ENCODE results near the gene AFAP1L1.
"Not testable (repeated sequence)": the region's sequence is repeated elsewhere in the genome, so short reads cannot be mapped to it uniquely, and the experiment has no call there.

Gene AFAP1L1

GRCh38 chr5:149374303-149374702 lies 102.6 kb downstream of the AFAP1L1 start:
- DNase-seq (ENCODE audit: low spot score), result no peak

GRCh38 chr5:149374801-149375200 lies 103.1 kb downstream of the AFAP1L1 start:
- DNase-seq (ENCODE audit: low spot score), result no peak

- DNase-seq (ENCODE audit: low spot score), result no peak
These were observed 103.8 kb downstream of the AFAP1L1 start for GRCh38 chr5:149375434-149375833.

DNA sequence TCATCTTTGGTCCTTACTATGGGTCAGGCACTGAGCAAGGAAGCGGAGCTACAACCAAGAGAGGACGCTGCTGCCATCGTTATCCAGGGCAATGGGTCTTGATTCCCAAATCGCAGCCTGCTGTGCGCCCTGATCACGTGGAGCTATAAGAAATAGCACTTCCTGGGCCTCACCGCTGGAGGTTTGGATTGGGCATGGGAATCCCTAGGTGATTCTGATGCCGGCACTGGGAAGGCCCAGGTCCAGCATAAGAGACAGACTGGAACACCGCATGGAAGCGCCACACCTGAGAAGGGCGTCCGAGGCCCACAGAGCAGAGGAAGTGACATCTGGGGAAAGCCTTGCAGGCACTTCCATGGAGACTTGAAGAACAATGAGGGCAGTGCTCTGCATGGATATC lies 104.4 kb downstream of the AFAP1L1 start:
- DNase-seq (ENCODE audit: low spot score), result no peak

DNA sequence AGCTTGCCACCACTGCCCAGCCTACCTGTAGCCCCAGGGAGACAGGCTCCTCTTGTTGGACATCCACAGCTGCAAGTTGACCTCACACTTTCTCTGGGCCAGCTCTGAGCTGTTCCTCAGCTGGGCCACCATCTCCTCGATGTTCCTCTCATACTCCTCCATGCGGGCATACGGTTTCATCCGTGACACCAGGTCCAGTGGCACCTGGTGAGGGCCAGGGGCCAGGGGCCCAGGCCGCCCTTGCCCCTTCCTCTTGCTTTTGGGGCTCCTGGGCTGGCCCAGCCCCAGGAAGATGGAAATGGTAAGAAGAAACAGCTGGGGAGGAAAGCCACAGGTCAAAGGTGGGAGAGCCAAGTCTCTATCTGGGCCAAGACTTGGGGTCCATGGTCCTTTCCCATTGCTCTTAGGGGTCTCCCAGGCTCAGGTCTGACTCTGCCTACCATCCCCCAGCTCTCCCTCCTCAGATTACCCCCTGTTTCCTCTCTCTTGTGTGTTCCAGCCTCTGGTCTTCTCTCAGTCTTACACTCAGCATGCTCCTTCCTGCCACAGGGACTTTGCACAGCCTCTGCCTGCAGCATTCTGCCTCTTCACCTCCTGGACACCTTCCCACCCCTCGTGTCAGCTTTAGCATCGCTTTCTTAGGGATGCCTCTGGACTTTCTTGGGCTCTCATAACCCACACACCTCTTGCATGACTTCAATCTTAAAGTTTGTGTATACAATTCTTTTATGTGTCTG lies 105.2 kb downstream of the AFAP1L1 start:
- DNase-seq (ENCODE audit: low spot score), result no peak

DNA sequence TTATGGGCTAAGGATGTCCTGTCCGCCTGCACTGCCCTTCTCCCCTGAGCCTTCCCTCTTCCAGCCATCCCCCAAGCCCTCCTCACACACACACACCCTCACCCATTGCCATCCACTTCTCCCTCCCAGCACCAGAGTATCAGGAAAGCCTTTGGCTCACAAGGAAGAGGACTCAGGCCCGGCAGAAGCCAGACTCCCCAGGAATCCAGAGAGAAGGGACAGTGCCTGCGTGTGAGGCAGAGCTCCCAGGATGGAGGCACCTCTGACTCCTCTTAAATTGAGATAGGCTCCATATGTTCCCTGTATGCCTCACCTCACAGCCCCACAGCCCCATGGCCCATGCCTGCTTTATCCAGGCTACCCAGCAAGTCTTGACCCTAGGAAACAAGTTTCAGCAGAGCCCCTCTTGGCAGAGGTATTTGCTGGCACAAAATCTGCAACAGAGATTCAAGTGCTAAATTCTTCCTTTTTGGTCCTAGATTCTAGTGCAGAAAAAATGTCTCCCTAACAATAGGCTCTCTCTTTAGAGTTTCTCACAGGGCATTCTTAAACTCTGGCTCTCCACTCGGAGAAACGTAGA lies 106.7 kb downstream of the AFAP1L1 start:
- DNase-seq (ENCODE audit: low spot score), result no peak

DNA sequence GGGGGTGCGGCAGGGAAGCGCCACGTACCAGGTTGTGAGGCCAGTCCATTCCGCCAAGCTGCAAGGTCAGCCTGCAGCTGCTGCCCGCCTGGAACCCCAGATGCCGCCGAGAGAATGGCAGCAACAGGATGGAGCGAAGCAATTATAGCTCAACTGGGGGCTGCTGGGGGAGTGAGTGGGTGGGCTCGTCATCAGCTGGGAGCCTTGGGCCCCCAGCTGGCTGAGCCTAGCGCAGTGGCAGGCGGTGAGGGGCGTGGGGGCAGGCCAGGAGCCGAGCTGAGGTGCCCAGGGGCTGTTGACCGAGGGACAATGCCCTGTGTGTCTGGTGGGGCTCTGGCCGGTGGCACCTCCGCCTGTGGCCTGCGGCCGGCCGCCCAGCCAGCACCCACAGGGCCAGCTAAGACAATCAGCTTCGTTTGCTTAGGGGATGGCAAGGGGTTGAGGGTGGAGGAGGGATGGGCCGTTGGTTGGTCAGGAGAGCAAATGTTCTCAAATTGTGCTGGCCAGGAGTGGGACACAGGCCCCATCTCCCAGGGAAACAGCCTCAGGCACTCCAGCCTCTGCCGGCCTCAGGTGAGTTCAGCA lies 107.6 kb downstream of the AFAP1L1 start, which contains the start of gene IL17B:
TSS of gene IL17B (minus strand) at position 116 of the 585 bp plus-strand sequence. CDS start at position 49, 67 bp downstream.
- DNase-seq (ENCODE audit: low spot score), result no peak

DNA sequence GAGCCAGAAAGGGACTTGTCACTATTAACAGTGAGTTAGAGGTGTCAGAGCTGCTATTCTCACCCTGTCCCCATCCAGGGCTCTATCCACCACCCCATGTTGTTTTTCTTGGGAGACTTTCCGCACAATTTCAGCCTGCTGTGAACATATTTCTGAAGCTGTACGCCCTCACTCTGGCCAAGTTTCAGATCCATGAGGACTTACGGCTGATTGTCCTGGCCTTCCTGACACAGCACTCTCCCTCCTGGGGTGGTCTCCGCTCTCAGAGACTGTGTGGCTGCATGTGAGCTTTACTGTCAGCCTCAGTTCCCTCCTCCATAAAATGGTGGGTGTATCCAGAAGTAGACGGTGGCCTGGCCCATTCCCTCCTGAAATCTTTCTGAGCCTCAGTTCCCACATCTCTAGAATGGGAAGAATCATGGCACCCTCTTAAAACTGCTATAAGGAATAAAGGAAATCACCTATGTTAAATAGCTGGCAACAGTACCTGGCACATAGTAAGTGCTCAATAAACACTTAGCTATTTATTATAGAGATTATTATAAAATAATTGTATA lies 108.2 kb downstream of the AFAP1L1 start:
- DNase-seq (ENCODE audit: low spot score), result no peak

DNA sequence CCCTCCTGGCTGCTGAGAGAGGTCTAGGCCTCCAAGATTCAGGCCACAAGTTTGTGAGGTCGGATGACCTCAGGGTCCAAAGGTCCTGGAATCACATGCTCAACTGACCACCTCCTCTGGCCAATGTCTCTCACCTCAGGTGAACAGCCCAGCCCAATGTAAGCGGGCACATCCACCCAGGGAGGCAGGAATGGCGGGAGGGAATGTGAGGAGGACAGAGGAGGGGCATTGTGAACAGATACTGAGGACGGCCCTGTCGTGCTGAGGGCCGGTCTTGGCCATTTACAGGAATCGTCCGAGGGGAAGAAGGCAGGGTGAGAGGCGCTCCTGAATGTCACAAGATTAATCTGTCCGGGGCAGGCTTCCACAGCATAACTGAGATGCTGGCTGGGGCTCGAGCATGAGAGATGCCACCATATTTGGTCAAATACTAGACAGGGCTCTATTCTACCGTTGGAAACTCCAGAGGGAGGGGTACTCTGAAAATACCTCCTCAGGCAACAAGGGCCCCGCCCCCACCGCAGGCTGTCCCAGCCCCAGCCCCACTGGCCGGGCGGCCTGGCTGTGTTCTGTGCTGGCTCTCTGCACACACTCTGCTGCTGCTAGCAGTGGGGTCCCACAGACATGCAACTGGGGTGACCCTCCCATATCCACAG lies 108.9 kb downstream of the AFAP1L1 start:
- no peak for DNase-seq (ENCODE audit: low spot score)

DNA sequence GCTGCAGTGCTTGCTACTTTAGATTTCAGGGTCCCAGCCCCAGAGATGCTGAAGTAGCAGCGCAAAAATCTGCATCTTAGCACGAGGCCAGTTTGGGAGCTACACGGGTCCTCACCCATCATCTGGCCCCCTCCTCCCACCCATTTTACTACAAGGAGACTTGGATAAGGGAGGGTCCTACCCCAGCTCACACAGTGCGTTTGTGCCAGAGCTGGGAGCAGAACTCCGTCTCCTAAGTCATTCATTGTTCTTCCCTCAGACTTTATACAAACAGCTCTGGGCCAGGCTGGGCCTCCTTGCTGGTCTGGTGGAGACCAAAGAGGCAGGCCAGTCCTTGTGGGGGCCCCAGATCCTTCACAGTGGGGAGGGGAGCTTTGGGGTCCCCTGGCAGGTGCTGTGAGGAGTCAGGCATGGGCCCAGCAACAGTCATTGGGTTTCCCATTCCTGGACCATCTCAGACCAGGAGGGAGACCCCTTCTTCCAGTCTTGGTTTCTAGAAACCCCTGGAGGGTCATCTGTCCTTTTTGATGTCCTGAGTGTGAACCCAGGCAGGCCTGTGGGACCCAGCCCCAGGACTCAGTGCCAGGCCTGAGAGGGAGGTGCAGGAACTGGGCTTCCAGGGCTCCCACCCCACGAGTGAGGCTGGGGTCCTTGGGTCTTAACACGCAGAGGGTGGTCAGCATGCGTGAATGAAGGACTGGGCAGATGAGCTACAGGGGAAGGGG lies 109.8 kb downstream of the AFAP1L1 start:
- no peak for DNase-seq (ENCODE audit: low spot score)

- no peak for DNase-seq (ENCODE audit: low spot score)
These were observed 110.3 kb downstream of the AFAP1L1 start for GRCh38 chr5:149381986-149382338.

- DNase-seq (ENCODE audit: low spot score), result no peak
These were observed 111.0 kb downstream of the AFAP1L1 start for GRCh38 chr5:149382517-149383220.

DNA sequence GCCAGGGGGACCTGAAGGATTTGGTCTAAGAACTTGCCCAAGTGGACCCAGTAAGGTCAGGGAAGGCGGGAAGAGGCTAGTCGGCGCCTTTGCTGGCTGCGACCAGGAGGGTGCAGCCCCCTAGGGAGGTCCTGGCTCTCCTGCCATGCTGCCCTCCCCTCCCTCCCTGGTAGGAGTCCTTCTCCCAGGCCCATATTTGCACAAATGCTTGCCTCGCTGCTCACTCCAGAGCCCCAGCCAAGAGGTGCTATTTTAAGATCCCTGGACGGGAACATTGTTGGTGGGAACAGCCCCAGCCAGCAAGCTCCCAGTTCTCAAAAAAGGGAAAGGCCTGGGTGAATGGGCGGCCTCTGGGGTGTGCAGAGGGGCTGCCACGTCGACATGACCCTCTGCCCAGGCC lies 111.7 kb downstream of the AFAP1L1 start:
- DNase-seq (ENCODE audit: low spot score), result no peak

DNA sequence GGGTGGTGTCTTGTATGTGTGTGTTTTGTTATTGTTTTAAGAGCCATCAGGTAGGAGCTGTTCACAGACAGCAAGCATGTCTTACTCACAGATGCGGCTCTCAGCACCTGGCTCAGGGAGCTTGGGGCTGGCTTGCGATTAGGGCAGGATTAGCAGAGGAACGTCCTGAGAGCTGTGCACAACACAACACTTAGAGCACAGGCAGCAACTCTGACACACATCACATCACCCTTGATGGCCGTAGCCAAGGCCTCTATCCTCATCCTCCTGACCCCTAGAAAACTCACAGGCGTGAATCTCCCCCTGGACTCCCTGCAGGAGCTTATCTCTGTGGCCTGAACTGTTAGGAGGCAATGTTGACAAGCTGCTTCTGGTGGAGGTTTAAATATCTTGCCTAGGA lies 114.5 kb downstream of the AFAP1L1 start:
- DNase-seq (ENCODE audit: low spot score), result no peak

GRCh38 chr5:149387081-149387631 lies 115.5 kb downstream of the AFAP1L1 start:
- DNase-seq (ENCODE audit: low spot score), result no peak

DNA sequence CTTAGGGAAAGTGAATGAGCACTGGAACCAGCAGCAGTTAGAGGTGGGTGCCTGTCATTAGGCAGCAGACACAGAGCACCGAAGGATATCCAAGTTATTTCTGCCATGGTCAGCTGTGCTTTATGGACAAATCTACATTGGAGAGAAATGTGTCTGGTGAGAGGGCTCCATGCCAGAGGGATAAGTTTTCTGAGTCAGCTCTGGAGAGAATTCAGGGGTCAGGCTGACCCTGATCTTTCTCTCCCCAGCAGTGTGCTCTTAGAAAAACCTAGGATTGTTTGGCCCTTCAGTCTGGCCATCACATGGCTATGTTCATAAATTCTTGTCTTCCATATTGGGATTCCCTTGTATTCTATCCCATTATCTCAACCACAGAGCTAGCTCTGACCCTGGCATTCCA lies 116.3 kb downstream of the AFAP1L1 start:
- no peak for DNase-seq (ENCODE audit: low spot score)

DNA sequence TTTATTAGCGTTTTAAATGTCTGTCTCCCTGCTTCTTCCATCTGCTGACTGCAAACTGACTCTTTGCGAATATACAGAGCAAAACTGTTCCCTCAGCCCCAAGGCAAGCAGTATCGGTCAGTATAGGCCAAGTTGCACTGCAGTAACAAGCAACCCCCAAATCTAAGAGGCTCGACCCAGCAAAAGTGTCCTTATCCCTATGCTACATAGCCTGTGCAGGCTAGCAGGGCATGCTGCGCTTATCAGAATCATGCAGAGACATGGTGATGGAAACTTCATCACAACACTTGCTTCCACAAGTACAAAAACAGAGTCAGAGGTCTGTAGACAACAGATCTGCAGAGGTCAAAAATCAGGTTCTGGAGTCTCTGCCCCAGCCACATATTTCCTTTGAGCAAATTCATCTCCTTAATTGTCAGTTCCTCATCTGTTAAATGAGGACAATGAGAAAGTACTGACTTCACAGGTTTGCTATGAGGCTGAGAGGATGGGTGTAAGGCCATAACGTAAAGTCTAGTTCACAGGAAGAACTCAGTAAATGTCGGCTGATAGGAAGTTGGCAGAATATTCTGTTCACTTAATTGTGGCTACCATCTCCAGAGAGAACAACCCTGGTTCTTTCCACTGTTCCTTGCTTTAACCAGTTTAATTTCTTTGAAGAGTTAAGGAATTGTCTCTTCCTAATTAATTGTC lies 117.0 kb downstream of the AFAP1L1 start:
- no peak for DNase-seq (ENCODE audit: low spot score)

DNA sequence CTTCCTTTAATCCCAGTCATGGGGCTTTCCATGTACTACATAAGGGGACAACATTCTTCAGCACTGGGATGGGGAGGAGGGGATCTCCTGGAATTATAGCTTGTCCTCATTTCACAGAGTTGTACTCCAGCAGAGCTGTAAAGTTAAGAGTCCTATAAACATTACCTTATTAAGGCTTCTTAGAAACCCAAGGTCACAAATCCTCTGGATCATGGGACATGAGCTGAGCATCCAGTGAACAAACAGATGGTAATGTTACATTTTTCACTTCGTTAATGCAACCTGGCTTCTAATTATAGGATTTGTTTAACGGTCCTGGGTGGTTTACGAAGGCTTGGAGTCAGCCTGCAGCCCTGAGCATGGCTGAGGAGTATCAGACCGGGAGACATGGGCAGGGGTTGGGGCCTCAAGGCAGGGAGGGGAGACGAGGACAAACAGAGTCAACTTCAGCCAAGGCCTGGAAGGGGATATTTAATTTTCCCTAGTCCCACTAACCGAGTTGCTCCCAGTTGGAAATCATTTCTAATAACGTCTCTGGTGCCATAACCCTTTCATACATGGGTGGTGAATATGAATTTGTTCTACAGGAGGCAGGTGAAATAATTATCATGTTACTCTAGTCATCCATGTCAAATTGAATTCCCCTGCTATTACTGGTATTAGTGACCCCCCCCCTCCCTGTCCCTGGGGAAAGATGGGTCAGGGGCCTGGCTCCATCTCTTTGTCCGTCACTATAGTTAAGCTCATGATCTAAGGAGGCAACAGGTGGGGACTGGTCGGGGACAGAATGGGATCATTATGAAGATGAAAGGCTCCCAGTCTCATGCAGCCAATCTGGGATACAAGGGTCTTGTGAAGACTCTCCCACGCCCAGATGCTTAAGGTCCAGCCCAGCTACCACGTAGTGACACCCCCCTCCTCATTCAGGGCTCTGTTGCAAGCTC lies 118.2 kb downstream of the AFAP1L1 start:
- no peak for DNase-seq (ENCODE audit: low spot score)

DNA sequence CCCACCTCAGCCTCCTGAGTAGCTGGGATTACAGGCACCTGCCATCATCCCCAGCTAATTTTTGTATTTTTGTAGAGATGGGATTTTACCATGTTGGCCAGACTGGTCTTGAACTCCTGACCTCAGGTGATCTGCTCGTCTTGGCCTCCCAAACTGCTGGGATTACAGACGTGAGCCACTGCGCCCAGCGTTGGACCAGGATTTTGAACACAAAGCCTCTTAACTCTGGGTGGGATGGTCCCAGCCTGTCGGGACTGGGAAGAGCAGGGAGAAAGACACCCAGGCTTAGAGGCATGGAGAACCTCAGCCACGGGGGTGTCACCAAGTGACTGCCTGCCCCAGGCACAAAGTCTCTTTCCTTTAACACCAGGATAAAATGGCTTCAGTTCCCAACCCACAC lies 119.4 kb downstream of the AFAP1L1 start:
- DNase-seq (ENCODE audit: low spot score), result not testable (repeated sequence)
